ENCODE results near the gene PHF21A.

DNA sequence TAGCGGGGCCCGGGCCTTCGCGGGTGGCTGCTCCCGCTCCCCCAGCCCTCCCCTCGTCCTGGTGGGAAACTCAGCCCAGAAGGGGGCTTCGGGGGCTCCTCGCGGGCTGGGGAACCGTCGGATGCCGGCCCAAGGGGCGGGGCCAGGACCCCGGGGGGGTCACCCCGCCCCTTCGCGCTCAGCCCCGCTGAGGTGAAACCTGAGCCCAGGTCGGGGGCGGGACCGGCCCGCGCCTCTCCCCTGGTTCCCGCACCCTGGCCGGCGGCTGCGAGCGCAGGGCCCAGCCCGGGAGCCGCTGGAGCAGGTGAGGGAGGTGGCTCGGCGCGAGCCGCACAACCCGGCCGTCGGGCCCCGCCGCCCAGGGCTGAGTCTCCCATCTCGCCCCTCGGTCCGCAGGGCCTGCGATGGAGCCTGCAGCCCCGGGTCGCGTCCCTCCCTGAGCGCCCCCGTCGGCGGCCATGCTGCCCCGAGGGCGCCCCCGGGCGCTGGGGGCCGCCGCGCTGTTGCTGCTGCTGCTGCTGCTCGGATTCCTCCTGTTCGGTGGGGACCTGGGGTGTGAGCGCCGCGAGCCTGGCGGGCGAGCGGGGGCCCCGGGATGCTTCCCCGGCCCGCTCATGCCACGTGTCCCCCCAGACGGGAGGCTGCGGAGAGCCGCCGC is 198.7 kb downstream of the PHF21A start, which contains the start of gene LARGE2:
- TF ChIP-seq EZH2 (IDR thresholded peaks at IDR 0.05) (no peak), POLR2AphosphoS5 (IDR thresholded peaks at IDR 0.05; ENCODE audit: borderline replicate concordance, low read depth, low read length) (no peak; the same call in 1 of the 2 replicates), FOXP2 (optimal IDR thresholded peaks at IDR 0.05; ENCODE audit: control extremely low read depth, extremely low read length, insufficient read depth) (no peak)
